ENCODE results near the gene IL22RA2.

DNA sequence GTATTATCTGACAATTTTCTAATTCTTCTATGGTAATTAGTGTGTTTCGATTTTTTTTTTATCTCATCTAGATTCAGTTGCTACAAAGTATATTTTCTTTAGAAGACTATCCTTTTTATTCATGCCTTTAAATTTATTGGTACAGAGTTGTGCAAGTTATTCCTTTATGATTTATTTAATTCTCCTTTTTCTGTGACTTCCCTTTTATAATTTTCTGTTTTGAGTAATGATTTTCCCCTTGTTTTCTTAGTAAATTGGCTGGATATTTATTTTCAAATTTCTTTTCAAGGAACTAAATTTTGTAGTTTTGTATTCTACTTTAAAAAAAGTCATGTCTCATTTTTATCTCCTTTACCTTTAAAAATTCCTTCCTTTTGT lies 2.4 kb upstream of the IL22RA2 start:
- TF ChIP-seq, protein P1, sequence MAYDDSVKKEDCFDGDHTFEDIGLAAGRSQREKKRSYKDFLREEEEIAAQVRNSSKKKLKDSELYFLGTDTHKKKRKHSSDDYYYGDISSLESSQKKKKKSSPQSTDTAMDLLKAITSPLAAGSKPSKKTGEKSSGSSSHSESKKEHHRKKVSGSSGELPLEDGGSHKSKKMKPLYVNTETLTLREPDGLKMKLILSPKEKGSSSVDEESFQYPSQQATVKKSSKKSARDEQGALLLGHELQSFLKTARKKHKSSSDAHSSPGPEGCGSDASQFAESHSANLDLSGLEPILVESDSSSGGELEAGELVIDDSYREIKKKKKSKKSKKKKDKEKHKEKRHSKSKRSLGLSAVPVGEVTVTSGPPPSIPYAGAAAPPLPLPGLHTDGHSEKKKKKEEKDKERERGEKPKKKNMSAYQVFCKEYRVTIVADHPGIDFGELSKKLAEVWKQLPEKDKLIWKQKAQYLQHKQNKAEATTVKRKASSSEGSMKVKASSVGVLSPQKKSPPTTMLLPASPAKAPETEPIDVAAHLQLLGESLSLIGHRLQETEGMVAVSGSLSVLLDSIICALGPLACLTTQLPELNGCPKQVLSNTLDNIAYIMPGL (CRISPR knock-in tag; IDR thresholded peaks at IDR 0.05): no peak
- TF ChIP-seq IRF2 (CRISPR knock-in tag; IDR thresholded peaks at IDR 0.05; ENCODE audit: borderline replicate concordance, low read depth) (no peak), CTCF (IDR thresholded peaks at IDR 0.05) (no peak), ATF2 (CRISPR knock-in tag; IDR thresholded peaks at IDR 0.05; ENCODE audit: borderline replicate concordance, low read depth) (no peak), NFE2L1 (CRISPR knock-in tag; IDR thresholded peaks at IDR 0.05) (no peak), FOXJ3 (CRISPR knock-in tag; IDR thresholded peaks at IDR 0.05; ENCODE audit: borderline replicate concordance) (no peak)
- TF ChIP-seq, protein P2, sequence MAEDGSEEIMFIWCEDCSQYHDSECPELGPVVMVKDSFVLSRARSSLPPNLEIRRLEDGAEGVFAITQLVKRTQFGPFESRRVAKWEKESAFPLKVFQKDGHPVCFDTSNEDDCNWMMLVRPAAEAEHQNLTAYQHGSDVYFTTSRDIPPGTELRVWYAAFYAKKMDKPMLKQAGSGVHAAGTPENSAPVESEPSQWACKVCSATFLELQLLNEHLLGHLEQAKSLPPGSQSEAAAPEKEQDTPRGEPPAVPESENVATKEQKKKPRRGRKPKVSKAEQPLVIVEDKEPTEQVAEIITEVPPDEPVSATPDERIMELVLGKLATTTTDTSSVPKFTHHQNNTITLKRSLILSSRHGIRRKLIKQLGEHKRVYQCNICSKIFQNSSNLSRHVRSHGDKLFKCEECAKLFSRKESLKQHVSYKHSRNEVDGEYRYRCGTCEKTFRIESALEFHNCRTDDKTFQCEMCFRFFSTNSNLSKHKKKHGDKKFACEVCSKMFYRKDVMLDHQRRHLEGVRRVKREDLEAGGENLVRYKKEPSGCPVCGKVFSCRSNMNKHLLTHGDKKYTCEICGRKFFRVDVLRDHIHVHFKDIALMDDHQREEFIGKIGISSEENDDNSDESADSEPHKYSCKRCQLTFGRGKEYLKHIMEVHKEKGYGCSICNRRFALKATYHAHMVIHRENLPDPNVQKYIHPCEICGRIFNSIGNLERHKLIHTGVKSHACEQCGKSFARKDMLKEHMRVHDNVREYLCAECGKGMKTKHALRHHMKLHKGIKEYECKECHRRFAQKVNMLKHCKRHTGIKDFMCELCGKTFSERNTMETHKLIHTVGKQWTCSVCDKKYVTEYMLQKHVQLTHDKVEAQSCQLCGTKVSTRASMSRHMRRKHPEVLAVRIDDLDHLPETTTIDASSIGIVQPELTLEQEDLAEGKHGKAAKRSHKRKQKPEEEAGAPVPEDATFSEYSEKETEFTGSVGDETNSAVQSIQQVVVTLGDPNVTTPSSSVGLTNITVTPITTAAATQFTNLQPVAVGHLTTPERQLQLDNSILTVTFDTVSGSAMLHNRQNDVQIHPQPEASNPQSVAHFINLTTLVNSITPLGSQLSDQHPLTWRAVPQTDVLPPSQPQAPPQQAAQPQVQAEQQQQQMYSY (CRISPR knock-in tag; IDR thresholded peaks at IDR 0.05): no peak

Data from WTC11 (cell line).